GM19372 (cell line): ENCODE measurements around the gene DFFA.

Source experiments
- ATAC-seq: cut with Tn5 transposase; IDR thresholded peaks from one replicate; pipeline ENCODE4 v1.9.1; 2021; ENCODE audit warnings: mild to moderate bottlenecking, low read depth, moderate library complexity; ENCODE audit not compliant: unreplicated experiment

Gene DFFA, protein sequence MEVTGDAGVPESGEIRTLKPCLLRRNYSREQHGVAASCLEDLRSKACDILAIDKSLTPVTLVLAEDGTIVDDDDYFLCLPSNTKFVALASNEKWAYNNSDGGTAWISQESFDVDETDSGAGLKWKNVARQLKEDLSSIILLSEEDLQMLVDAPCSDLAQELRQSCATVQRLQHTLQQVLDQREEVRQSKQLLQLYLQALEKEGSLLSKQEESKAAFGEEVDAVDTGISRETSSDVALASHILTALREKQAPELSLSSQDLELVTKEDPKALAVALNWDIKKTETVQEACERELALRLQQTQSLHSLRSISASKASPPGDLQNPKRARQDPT

DNA sequence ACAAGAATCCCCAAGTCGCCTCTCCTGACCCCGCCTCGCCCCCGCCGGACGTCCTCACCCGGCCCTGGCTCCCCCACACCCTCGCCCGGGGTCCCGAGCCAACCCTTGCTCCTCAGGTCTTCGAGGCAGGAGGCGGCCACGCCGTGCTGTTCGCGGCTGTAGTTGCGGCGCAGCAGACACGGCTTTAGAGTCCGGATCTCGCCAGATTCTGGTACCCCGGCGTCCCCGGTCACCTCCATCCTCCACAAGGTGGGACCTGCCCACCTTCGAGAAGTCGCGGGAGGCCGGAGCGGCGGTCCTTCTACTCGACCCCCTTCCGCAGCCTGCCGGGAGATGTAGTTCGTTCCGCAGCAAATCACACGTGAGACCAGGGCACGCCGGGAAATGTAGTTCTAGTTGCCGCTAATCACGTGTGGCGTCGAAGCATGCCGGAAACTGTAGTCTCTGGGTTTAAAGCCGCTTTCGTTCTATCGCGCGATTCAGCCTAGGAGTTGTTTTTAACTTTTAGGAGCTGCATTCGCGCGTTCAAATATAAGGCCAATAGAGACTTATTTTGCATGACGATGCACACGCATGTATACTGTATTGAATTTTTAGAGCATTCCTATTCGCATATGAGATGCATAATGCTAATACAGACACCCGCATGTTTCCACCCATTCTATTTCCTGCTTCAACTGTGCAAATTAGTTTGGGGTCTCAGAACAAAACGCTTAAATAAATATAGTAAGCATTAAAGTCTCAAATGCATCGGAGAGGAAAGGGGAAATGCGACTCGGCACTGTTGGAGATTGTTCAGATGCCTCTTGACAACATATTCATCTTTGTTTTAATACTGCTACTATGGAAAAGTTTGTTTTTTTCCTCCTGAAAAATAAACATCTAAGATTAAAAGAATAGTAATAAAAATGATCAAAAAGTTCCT is at the start of gene DFFA:
Gene DFFA, minus strand, starts transcription at position 310 of the 925 bp plus-strand sequence. Its CDS starts 71 bp downstream, at position 239.
- ATAC-seq: peak; percentile 67

- ATAC-seq: no peak
Observed at GRCh38 chr1:10521537-10522157, 49.3 kb upstream of the DFFA start.

GRCh38 chr1:10520952-10521351 is 48.6 kb upstream of the DFFA start:
- ATAC-seq: no peak

DNA sequence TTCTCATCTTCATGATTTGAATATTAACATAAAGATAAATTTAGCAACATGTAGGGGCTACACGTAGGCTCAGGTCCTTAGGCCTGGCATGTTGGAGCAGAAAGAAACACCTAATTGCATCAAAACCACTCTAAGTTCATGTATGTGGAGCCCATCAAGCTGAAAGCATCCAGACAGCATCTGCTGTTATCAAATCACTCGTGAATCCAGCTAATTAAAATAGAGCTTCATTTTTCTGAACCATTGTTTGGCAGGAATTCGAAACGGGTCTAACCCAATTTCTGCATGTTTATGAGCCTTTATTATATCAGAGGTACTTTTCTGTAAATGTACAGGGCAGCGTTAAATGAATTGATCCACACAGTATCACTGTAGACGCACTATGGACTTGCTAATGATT is 48.2 kb upstream of the DFFA start:
- ATAC-seq: no peak

- no peak for ATAC-seq
Observed at GRCh38 chr1:10519016-10519417, 46.7 kb upstream of the DFFA start.

GRCh38 chr1:10517677-10517982 is 45.3 kb upstream of the DFFA start:
- ATAC-seq: no peak

DNA sequence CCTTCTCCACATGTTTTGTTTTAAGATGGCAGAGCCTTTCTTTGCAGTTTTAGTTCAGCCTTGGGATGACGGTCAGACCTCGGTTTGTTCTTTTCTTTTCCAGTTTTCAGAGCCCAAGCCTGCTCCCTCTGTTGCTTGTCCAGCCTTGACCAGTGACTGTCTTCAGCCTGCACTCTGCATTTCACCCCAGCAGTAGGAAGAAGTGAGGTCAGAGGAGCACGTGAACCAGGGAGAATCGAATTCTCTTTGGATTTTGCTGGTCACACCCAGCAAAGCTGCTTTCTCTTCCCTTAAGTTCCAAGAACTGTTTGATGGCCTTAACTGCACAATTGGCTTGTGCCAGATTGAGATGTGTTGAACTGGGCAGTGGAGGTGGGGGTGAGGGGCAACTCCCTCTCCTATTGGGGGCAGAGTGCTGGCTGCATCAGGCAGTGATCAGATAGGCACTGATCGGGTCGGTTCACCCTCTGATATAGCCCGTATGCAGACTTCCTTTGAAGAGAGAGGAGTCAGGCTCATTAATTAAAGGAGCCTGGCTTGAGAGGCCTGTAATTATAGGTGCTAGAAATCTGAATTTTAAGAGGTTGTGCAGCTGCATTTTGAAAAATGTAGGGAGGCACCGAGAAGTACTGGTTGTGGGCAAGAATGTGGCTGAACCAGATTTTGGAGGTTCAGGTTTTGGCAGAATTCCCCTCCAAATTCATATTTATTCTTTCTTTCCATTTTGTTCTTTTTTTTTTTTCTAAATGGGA is 44.8 kb upstream of the DFFA start:
- ATAC-seq: no peak

GRCh38 chr1:10515976-10516750 is 43.8 kb upstream of the DFFA start:
- ATAC-seq: no peak

GRCh38 chr1:10515301-10515975 is 43.1 kb upstream of the DFFA start:
- ATAC-seq: no peak

DNA sequence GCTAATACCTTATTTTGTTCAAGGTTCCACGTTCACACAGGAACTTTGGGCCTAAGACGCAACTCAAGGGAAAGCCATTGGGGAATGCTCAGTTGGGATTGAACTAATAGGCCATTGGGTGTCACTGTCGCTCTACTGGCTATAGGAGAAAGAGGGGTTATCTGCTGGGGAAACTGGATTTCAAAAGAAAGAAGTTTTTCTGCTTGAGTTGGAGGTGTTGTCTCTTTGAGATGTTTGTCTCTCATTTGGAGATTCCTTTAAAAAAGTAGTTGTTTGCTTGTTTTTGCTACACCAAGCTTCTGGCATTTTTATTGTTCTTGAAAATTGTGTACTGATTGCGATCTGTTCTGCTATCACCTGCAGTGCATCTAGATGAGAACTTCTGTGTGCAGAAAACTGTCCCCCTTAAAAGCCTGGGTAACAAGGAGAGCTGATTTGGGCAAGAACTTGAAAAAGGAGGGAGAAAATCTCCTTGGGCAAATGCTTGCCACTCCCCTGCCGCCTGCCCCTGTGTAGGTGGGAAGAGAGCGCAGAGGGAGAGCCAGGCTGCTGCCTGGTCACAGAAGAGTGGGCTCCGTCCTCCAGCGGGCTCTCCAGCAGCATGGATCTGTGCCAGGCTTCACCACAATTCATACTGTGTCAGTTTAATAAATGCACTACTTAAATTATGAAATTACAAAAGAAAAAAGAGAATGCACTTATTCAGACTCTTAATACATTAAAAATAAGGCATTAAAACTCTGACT is 42.3 kb upstream of the DFFA start:
- no peak for ATAC-seq

GRCh38 chr1:10513199-10513598 is 40.9 kb upstream of the DFFA start:
- ATAC-seq: no peak

- ATAC-seq: no peak
Observed at GRCh38 chr1:10511494-10511885, 39.2 kb upstream of the DFFA start.

- ATAC-seq: peak; percentile 76
Observed at GRCh38 chr1:10510520-10511493, 38.5 kb upstream of the DFFA start.

DNA sequence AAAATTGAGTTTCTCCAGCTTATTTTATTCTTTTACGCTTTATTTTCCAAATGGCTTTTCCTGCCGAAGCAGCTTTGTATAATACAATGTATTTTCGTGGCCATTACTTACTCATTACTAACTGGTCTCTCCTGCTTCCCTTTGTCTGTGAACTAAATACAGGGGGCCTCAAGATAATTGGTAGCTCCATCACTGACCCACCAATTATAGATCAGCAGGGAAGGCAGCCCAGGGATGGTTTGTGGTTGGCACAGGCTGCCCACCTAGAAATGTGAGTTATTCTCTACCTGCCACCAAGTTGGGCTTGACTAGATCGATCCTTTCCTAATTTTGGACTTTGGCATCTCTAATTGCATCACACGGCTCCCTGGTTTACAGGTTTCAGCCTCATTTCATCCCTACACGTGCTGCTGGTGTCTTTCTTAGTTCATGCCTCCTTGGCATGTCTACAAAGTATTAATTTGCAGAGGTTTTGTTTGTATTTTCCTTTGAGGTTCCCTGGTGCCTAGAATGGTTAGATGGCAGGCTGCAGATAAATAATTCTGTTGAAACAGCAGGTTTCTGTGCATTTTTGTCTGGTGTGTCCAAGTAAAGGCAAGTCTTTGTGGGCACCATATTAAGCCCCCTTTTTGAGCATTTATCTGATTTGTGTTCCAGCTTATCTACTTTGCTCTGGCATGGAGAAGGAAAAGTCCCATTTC is 37.6 kb upstream of the DFFA start:
- ATAC-seq: no peak

DNA sequence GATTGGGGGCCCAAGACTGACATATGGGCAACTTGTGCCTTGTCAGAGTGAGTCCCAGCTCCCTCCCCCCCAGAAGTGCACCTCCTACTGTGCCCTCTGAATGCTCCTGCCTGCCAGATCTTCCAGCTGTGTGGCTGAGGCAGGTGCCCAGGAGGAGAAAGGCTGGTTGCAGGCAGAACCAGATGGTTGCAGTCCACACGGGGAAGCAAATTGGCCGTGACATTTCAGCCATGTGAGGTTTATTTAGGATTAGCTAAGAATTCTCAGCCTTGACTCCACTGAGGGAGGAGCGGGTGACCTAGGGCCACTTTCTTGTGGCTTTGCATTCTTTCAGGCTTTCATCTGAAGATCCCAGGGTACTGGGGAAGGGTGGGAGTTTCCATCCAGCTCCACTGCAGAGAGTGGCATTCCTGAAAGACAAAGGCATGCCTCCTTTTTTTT is 36.2 kb upstream of the DFFA start:
- no peak for ATAC-seq

GRCh38 chr1:10507111-10507879 is 35.0 kb upstream of the DFFA start:
- no peak for ATAC-seq
